Measurements from ENCODE around the gene DOCK8. TPM values are rescaled to one million over a fixed set of nuclear protein-coding genes. Genes with fewer than 3 reads are reported as not detected.

The DOCK8 gene
- total RNA-seq, 1 donor = 0.18 TPM

DNA sequence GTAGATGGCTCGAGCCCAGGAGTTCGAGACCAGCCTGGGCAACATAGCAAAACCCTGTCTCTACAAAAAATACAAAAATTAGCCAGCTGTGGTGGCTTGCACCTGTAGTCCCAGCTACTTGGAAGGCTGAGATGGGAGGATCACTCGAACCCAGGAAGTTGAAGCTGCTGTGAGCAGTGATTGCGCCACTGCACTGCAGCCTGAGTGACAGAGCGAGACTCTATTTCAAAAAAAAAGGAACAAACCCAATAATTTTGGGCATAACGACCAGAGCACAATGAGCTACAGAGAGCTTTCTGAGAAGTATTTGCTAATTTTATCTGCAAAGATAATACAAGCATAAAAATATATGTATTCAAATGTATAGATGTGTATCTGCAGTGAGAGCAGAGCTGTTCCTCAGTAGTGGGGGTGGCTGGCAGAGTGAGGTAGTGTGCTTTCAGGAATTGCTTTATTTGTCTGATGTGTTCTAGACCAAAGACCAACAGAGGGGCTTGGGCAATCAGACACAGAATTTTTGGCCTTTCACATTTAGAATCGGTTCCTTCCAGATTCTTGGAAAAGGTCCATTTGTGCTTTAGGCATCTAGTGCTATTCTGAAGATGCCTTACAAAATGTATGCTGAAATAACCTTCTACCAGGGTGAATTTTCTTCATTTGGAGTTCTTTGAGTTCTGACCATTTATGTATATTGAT lies 5.2 kb downstream of the DOCK8 start:
- H3K4me3 ChIP-seq (ENCODE audit: low read depth, low read length) = no peak overlapping the region
- TF ChIP-seq, protein P1, sequence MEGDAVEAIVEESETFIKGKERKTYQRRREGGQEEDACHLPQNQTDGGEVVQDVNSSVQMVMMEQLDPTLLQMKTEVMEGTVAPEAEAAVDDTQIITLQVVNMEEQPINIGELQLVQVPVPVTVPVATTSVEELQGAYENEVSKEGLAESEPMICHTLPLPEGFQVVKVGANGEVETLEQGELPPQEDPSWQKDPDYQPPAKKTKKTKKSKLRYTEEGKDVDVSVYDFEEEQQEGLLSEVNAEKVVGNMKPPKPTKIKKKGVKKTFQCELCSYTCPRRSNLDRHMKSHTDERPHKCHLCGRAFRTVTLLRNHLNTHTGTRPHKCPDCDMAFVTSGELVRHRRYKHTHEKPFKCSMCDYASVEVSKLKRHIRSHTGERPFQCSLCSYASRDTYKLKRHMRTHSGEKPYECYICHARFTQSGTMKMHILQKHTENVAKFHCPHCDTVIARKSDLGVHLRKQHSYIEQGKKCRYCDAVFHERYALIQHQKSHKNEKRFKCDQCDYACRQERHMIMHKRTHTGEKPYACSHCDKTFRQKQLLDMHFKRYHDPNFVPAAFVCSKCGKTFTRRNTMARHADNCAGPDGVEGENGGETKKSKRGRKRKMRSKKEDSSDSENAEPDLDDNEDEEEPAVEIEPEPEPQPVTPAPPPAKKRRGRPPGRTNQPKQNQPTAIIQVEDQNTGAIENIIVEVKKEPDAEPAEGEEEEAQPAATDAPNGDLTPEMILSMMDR (IDR thresholded peaks at IDR 0.05; ENCODE audit: insufficient read depth, low read length) = no peak
- no peak for DNase-seq (ENCODE audit: low read depth)

DNA sequence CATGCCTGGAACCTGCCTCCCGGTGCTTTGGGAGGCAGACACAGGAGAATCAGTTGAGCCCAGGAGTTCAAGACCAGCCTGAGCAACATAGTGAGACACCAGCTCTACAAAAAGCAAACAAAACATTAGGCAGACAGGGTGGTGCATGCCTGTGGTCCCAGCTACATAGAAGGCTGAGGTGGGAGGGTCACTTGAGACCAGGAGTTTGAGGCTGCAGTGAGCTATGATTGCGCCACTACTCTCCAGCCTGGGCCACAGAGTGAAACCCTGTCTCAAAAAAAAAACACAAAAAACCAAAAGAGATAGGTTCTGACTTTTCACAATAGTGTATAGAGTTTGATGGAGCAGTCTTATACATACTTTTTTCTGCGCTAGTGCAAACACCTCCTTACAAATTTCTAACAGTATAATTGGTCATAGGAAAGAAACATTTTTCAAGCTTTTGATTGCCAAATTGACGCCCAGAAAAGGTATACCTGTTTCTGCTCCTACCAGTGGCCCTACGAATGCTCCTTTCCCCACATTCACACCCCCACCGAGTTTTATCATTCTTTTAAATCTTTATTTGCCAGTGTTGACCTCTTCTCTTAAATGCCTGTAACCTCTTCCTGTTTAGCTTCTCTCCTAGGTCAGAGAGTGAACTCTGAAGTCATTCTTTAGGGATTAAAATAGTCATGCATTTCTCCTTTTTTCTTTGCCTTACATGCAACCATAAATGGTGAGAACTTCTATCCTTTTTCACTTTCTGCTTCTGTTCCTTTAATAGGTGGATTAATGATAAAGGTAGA lies 7.5 kb downstream of the DOCK8 start:
- DNase-seq (ENCODE audit: low read depth) = no peak
- no peak overlapping the region for H3K4me3 ChIP-seq (ENCODE audit: low read depth, low read length)
- TF ChIP-seq, protein P1 (IDR thresholded peaks at IDR 0.05; ENCODE audit: insufficient read depth, low read length) = no peak

DNA sequence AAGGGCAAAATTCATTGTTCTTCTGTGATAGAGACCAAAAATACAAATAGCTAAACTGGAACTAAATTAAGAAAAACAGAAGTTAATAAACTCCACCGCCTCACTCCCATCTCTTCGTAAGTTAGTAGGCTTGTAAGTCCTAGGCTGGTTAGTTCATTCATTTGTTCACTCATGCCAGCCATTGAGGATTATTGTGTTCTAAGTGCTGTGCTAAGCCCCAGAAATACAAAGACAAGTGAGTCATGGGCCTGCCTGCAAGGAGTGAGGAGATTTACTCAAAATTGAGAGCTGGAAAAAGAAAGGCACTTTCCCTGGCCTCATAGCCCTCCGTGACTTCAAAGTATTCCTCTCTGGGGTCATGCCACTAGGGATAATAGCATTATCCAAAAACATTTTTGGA lies 8.5 kb downstream of the DOCK8 start:
- TF ChIP-seq, protein P1 (IDR thresholded peaks at IDR 0.05; ENCODE audit: insufficient read depth, low read length) = no peak
- DNase-seq (ENCODE audit: low read depth) = no peak
- H3K4me3 ChIP-seq (ENCODE audit: low read depth, low read length) = no peak overlapping the region

DNA sequence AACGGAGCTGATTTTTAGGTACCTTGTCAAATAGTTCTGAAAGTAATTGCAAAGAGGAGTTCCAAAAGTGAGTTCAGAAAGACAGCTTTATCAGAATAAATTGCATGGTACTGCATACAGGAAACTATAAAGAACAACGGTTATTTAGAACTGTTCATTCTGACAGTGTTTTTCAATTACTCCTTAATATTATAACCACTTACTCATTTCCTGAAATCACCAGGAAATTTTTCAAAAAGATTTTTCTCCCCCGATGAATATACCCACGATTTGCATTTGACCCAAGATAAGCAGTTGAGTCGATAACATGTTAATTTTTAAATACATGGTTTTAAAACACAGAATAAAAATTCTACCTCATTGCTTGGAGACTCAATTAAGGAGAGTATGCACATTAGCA lies 9.4 kb downstream of the DOCK8 start:
- no peak overlapping the region for H3K4me3 ChIP-seq (ENCODE audit: low read depth, low read length)
- TF ChIP-seq, protein P1 (IDR thresholded peaks at IDR 0.05; ENCODE audit: insufficient read depth, low read length) = no peak
- no peak for DNase-seq (ENCODE audit: low read depth)

DNA sequence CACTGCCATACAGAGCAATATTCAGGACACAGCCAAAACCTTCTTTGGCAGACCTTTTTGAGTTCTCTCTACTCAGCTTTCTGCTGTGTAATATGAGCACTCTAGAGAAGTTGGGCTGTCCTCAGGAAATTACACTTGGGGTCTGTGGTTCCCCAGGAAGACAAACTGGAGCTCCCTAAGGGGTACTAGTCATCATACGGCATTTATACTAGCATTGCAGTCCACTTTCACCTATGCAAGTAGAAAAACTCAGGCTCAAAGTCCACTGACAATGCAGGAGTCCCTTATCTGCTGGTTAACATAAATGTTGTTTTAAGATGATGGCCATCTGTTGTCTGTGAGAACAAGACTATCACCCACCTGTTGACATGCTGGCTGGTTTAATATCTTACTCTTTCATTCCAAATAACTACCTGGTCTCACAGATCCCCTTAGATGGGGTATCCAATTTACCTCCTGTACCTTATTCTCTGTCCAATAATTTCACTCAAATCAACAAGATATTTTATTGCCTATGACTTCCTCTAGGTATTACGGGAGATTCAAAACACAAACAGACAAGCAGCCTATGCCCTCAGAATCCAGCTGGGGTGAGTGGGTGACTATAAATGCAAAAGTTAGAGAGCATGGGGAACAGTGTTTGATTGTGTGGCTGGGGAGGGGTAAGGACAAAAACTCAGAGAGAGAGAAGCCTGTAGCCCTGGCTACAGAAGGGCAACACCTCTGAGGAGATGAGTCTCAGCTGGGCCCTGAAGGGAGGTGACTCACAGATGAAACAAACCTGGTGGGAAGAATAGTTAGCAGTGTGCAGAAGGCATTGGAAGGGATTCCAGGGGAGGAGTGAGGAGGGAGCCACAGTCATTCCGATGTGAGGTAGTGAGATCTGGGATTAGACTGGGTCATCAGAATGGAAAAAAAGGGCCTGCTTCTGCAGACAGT lies 10.2 kb downstream of the DOCK8 start:
- DNase-seq (ENCODE audit: low read depth) = peak; percentile 4
- no peak overlapping the region for H3K4me3 ChIP-seq (ENCODE audit: low read depth, low read length)
- TF ChIP-seq, protein P1 (IDR thresholded peaks at IDR 0.05; ENCODE audit: insufficient read depth, low read length) = no peak

DNA sequence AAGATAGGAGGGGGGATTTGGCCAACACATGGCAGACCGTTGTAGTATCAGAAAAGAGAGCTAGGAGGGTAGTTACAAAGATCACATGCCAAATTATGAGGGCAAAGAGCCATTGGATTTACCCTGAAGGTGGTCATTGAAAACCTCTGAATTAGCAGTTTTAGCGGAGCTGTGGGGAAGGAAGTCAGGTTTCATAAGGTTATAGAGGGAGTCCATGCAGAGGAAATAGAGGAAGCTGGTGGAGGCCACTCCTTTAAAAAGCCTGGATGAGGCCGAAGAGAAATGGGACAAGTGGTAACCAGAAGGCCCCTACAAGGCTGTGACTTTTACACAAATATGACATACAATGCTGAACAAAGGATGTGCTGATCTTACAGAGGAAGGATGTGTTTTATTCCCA lies 13.2 kb downstream of the DOCK8 start:
- DNase-seq (ENCODE audit: low read depth) = no peak
- no peak overlapping the region for H3K4me3 ChIP-seq (ENCODE audit: low read depth, low read length)
- TF ChIP-seq, protein P1 (IDR thresholded peaks at IDR 0.05; ENCODE audit: insufficient read depth, low read length) = no peak

All from fibroblast of the aortic adventitia (primary cell).